ENCODE measurements around the gene ZNF354B. TPM values are rescaled to one million over a fixed set of nuclear protein-coding genes. Genes with fewer than 3 reads are reported as not detected.
"Not testable (repeated sequence)": the region's sequence is repeated elsewhere in the genome, so short reads cannot be mapped to it uniquely, and the experiment has no call there.

The ZNF354B gene
- total RNA-seq, 2 experiments from 2014 or later, result 10.8 to 11.9 TPM

- POLR2A ChIA-PET, result no interaction called here
- peaks cover 3% of the 10 kb centered on the region for H3K27me3 Mint-ChIP-seq
- H3K36me3 Mint-ChIP-seq (ENCODE audit: low read depth), result no peaks in the 10 kb centered on the region
- DNase-seq (peak; percentile 76), ATAC-seq (peak; percentile 49)
- H3K9me3 Mint-ChIP-seq (ENCODE audit: low read depth), result no peaks in the 10 kb centered on the region
- intact Hi-C loops (cut with DNase I, micrococcal nuclease), result loop anchor here in 1 of 2 experiments (1.0 to 2.0 kb wide), 3 partner anchors 47 to 559 kb away; partner anchors contain the start of gene ZNF354A
- no peak overlapping the region for H3K27ac Mint-ChIP-seq
- no peak overlapping the region for H3K4me3 Mint-ChIP-seq
- H3K4me1 Mint-ChIP-seq, result no peaks in the 10 kb centered on the region
- CTCF ChIA-PET, result no interaction called here
Measured at GRCh38 chr5:178839319-178839704, 20.4 kb upstream of the ZNF354B start.

- CTCF ChIA-PET, result interaction anchor here (0.5 to 1.1 kb wide), 2 partner anchors 38 to 262 kb away, joined by 3 read pairs; no protein-coding TSS in a partner anchor
- H3K4me1 Mint-ChIP-seq; intact Hi-C loops (cut with DNase I, micrococcal nuclease); POLR2A ChIA-PET; ATAC-seq; DNase-seq; H3K27ac Mint-ChIP-seq; H3K27me3 Mint-ChIP-seq; H3K36me3 Mint-ChIP-seq (ENCODE audit: low read depth); H3K9me3 Mint-ChIP-seq (ENCODE audit: low read depth); H3K4me3 Mint-ChIP-seq: not testable (repeated sequence)
Measured at GRCh38 chr5:178840399-178840798, 19.4 kb upstream of the ZNF354B start.

- Mint-ChIP-seq H3K4me3 (no peak overlapping the region), H3K36me3 (ENCODE audit: low read depth) (no peaks in the 10 kb centered on the region), H3K27me3 (peaks cover 13% of the 10 kb centered on the region), H3K27ac (no peak overlapping the region), H3K4me1 (no peaks in the 10 kb centered on the region), H3K9me3 (ENCODE audit: low read depth) (no peaks in the 10 kb centered on the region)
- intact Hi-C loops (cut with DNase I, micrococcal nuclease), result no loop called here
- ChIA-PET POLR2A (no interaction called here), CTCF (no interaction called here)
- no peak for ATAC-seq
- DNase-seq, result no peak
Measured at GRCh38 chr5:178849316-178849715, 10.4 kb upstream of the ZNF354B start.

- Mint-ChIP-seq H3K4me1 (no peaks in the 10 kb centered on the region), H3K4me3 (no peak overlapping the region), H3K9me3 (ENCODE audit: low read depth) (no peaks in the 10 kb centered on the region), H3K27ac (no peak overlapping the region), H3K27me3 (peaks cover 16% of the 10 kb centered on the region), H3K36me3 (ENCODE audit: low read depth) (no peaks in the 10 kb centered on the region)
- ChIA-PET CTCF (no interaction called here), POLR2A (interaction anchor here (0.7 kb wide), 1 partner anchor 481 kb away, joined by 3 read pairs; no protein-coding TSS in a partner anchor)
- no peak for ATAC-seq
- intact Hi-C loops (cut with DNase I, micrococcal nuclease), result no loop called here
- DNase-seq, result no peak
Measured at GRCh38 chr5:178851951-178852350, 7.8 kb upstream of the ZNF354B start.

- H3K4me1 Mint-ChIP-seq, result peaks cover 3% of the 10 kb centered on the region
Measured at GRCh38 chr5:178854284-178854683, 5.5 kb upstream of the ZNF354B start.

GRCh38 chr5:178860615-178861014 is 862 bp downstream of the ZNF354B start:
- H3K9me3 Mint-ChIP-seq (ENCODE audit: low read depth); POLR2A ChIA-PET; ATAC-seq; CTCF ChIA-PET; DNase-seq; H3K27ac Mint-ChIP-seq; H3K27me3 Mint-ChIP-seq; intact Hi-C loops (cut with DNase I, micrococcal nuclease): not testable (repeated sequence)
- Mint-ChIP-seq H3K4me3 (peak overlapping the region; percentile 79), H3K36me3 (ENCODE audit: low read depth) (peaks cover 25% of the 10 kb centered on the region), H3K4me1 (peaks cover 24% of the 10 kb centered on the region)

More at GRCh38 chr5:178854284-178854683, 5.5 kb upstream of the ZNF354B start:
- Mint-ChIP-seq H3K27me3 (peaks cover 11% of the 10 kb centered on the region), H3K27ac (no peak overlapping the region), H3K4me3 (no peak overlapping the region), H3K9me3 (ENCODE audit: low read depth) (no peaks in the 10 kb centered on the region), H3K36me3 (ENCODE audit: low read depth) (no peaks in the 10 kb centered on the region)
- CTCF ChIA-PET, result no interaction called here
- ATAC-seq, result no peak
- intact Hi-C loops (cut with DNase I, micrococcal nuclease), result no loop called here
- POLR2A ChIA-PET, result no interaction called here
- DNase-seq, result no peak

GRCh38 chr5:178861627-178862026 is 1.9 kb downstream of the ZNF354B start:
- Mint-ChIP-seq H3K4me1 (peaks cover 24% of the 10 kb centered on the region), H3K4me3 (peak overlapping the region; percentile 55), H3K36me3 (ENCODE audit: low read depth) (peaks cover 35% of the 10 kb centered on the region), H3K27me3 (no peaks in the 10 kb centered on the region), H3K9me3 (ENCODE audit: low read depth) (no peaks in the 10 kb centered on the region), H3K27ac (no peak overlapping the region)
- ATAC-seq, result no peak
- DNase-seq, result no peak
- intact Hi-C loops (cut with DNase I, micrococcal nuclease), result no loop called here
- ChIA-PET CTCF (interaction anchor here (0.7 kb wide), 1 partner anchor 97 kb away, joined by 3 read pairs; no protein-coding TSS in a partner anchor), POLR2A (no interaction called here)

GRCh38 chr5:178866946-178867345 is 7.2 kb downstream of the ZNF354B start:
- Mint-ChIP-seq H3K9me3 (ENCODE audit: low read depth) (peaks cover 22% of the 10 kb centered on the region), H3K4me3 (no peak overlapping the region), H3K4me1 (peaks cover 10% of the 10 kb centered on the region), H3K36me3 (ENCODE audit: low read depth) (peaks cover 83% of the 10 kb centered on the region), H3K27me3 (no peaks in the 10 kb centered on the region), H3K27ac (no peak overlapping the region)
- ChIA-PET CTCF (no interaction called here), POLR2A (no interaction called here)
- no peak for ATAC-seq
- no peak for DNase-seq
- intact Hi-C loops (cut with DNase I, micrococcal nuclease), result no loop called here

- Mint-ChIP-seq H3K4me3 (no peak overlapping the region), H3K9me3 (ENCODE audit: low read depth) (peaks cover 41% of the 10 kb centered on the region), H3K36me3 (ENCODE audit: low read depth) (peaks cover 99% of the 10 kb centered on the region), H3K4me1 (peaks cover 5% of the 10 kb centered on the region), H3K27me3 (no peaks in the 10 kb centered on the region), H3K27ac (no peak overlapping the region)
- intact Hi-C loops (cut with DNase I, micrococcal nuclease), result no loop called here
- DNase-seq, result no peak
- ChIA-PET CTCF (no interaction called here), POLR2A (no interaction called here)
- no peak for ATAC-seq
Measured at GRCh38 chr5:178869577-178869976, 9.8 kb downstream of the ZNF354B start.

- ATAC-seq, result no peak
- CTCF ChIA-PET, result no interaction called here
- H3K27ac Mint-ChIP-seq, result no peak overlapping the region
- no peaks in the 10 kb centered on the region for H3K27me3 Mint-ChIP-seq
- intact Hi-C loops (cut with DNase I, micrococcal nuclease), result loop anchor here in 1 of 2 experiments (5.0 kb wide), 1 partner anchor 62 kb away; no protein-coding TSS in a partner anchor
- no peak for DNase-seq
- H3K4me1 Mint-ChIP-seq, result peaks cover 5% of the 10 kb centered on the region
- POLR2A ChIA-PET, result no interaction called here
- peaks cover 99% of the 10 kb centered on the region for H3K36me3 Mint-ChIP-seq (ENCODE audit: low read depth)
- no peak overlapping the region for H3K4me3 Mint-ChIP-seq
- H3K9me3 Mint-ChIP-seq (ENCODE audit: low read depth), result peaks cover 49% of the 10 kb centered on the region
Measured at GRCh38 chr5:178870411-178870810, 10.7 kb downstream of the ZNF354B start.

GRCh38 chr5:178872302-178872701 is 12.5 kb downstream of the ZNF354B start:
- Mint-ChIP-seq H3K27ac (no peak overlapping the region), H3K9me3 (ENCODE audit: low read depth) (peaks cover 66% of the 10 kb centered on the region), H3K4me1 (peaks cover 5% of the 10 kb centered on the region), H3K4me3 (no peak overlapping the region), H3K27me3 (no peaks in the 10 kb centered on the region), H3K36me3 (ENCODE audit: low read depth) (peaks cover 99% of the 10 kb centered on the region)
- no peak for ATAC-seq
- ChIA-PET POLR2A (no interaction called here), CTCF (no interaction called here)
- no peak for DNase-seq
- intact Hi-C loops (cut with DNase I, micrococcal nuclease), result loop anchor here in 1 of 2 experiments (5.0 kb wide), 1 partner anchor 60 kb away; no protein-coding TSS in a partner anchor

GRCh38 chr5:178883115-178883694 is 23.5 kb downstream of the ZNF354B start:
- POLR2A ChIA-PET; CTCF ChIA-PET; H3K4me3 Mint-ChIP-seq; H3K27ac Mint-ChIP-seq; H3K27me3 Mint-ChIP-seq; H3K4me1 Mint-ChIP-seq; ATAC-seq; intact Hi-C loops (cut with DNase I, micrococcal nuclease); DNase-seq: not testable (repeated sequence)
- H3K36me3 Mint-ChIP-seq (ENCODE audit: low read depth), result peaks cover 96% of the 10 kb centered on the region
- peaks cover 47% of the 10 kb centered on the region for H3K9me3 Mint-ChIP-seq (ENCODE audit: low read depth)

Data from activated CD4-positive, alpha-beta T cell treated with anti-CD3 and anti-CD28 coated beads for 36 hours (primary cell).